ENCODE measurements around the gene HIGD2A.

Gene HIGD2A

DNA sequence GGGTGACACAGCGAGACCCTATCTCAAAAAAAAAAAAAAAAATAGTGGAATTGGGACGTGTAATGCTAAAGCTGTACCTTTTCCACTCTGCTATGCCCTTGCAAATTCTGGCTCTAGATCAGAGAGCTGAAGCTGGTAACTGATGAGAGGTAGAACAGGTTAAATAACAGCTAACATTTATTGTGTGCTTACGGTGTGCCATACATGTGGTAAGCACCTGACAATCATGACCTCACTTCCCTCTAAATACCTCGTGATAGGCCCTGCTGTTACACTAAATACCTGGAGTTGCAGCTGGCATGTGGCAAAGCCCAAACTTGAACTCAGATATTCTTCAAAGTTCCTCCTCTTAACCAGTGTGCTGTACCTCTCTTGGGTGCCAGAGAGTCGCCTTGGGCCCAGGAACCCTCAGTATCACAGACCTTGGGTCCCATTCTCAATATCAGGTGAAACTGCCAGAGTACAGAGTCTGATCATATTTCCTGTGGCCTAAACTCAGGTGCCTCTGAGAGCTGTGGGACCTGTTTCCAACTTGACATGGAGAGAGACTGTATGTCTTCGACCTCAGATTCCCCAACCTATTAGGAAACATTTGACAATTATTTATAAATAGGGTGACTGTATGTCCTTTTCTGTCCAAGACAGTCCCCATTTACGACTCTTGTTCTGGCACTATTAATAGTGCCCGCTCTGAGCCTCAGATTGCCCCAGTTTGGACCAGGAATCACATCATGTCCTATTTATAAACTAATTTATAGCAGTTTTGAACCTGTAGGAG is 18.4 kb upstream of the HIGD2A start:
- DNase-seq = no peak

DNA sequence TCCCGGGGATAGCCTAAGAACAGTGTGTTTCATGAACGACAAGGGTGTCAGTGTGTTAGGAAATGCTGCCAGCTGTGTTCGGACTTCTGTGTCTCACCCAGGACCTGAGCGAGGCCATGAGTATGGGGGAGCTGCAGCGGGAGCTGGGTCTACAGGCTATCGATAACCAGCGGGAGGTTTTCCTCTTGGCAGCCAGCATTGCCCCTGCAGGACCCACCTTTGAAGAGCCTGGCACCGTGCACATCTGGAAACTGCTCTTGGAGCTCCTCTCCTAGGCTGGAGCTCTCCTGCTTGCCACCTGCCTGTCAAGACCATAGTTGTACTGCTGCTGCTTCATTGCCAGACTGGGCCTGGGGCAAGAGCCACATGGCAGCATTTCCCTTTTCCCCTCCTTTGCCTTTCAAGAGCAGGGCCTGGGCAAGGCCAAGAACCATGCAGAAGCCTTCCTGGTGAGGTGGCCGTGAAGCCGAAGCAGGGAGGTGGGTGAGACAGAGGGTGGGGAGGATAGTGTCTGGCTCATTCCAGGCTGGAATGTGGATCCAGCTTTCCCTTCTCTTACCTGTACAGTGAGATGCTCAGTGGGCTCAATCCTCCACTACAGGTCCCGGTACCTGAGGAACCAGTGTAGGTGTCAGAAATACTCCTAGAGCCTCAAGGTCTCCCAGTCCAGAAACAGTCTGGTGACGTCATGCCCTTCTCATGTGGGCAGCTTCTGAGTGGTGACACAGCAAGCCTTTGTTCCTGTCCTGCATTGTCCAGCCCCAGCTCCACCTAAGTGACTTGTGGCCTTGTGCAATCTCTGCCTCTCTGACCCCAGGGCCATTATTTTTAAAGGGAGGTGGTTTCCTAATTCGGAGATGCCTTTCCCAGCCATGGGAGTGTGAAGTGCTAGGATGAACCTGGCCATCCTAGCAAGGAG is 16.7 kb upstream of the HIGD2A start:
- no peak for DNase-seq

DNA sequence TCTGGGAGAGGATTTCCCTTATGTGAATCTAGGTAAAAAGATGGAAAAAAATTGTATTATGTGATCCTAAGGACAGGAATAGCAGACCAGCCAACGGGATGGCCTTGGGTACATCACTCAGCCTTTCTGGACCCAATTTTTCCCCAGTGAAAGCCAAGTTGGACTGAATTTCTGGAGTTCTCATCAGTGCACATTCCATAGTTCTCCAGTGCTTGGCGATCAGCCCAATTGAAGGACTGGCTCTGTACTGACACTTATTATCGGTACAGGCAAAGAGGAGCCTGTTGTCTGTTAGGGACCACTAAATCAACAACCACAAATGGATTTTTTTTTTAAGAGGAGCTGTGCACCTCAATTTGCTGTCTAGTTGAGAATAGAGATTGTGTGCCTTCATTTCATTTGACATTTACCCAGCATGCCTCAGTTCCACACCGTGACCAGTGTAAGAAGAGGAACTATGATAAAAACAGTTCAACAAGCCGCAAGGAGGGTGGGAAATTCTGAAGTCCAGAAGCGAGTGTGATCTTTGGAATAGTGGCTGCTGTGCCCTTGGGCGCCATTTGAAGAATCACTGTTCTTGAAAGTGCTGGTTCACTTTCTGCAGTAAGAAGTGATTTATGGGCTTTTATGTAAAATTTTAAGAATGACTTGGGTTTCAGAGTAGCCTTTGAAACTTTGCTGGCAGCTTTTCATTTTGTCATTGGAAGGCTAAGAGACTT is 15.3 kb upstream of the HIGD2A start:
- DNase-seq = no peak

DNA sequence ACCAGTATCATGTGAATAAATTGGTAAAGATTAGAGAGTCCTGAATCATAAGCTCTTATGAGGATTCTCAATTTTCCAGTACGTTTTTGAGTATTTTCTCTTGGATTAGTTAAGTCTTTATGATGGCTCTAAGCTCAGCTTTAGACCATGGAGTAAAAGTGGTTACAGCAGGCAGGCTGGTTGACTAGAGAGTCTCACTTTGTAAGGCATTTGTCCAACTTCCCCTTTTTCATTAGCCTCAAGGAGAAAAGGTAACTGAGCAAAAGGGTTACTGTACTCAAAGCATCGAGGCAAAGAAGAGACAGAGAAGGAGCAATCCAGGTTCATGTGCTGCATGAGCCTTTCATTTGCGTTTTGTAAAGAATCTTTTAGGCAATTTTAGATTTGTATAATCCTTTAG is 8.7 kb upstream of the HIGD2A start:
- no peak for DNase-seq

DNA sequence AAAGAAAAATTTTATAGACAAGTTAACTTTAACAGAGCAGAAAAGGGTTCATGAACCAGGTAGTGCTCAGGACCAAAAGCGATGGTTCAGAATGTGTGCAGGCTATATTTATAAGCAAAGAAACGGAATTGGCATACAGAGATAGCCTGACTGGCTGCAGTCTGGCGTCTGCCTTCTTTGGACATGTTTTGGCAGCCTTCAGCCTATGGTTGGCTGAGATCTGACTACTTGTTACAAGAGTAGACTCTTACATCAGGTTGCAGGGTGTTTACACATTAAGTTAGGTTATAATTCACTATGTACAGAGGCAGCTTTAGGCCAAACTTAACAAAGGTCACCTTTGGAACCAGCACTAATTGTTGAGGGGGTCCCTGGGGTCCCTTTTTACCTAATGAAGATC is 7.1 kb upstream of the HIGD2A start:
- no peak for DNase-seq

DNA sequence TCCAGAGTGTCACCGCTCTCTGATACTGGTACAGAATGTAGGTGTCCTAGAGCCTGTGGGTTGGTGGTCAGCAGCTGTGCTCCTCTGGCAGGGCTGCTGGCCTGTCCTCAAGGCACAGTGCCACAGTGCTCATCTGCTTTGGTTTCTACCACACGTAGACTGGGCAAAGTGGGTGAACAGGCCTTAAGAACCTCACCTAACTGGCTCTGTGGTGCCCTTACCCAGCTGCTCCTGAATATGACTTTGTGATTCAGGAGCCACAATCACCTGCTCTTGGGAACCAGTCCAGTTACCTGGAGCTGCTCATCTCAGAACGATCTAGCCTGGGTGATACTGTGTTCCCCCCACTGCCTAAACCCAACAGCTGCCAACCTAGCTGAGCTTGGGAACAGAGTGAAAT is 6.6 kb upstream of the HIGD2A start:
- DNase-seq = no peak

DNA sequence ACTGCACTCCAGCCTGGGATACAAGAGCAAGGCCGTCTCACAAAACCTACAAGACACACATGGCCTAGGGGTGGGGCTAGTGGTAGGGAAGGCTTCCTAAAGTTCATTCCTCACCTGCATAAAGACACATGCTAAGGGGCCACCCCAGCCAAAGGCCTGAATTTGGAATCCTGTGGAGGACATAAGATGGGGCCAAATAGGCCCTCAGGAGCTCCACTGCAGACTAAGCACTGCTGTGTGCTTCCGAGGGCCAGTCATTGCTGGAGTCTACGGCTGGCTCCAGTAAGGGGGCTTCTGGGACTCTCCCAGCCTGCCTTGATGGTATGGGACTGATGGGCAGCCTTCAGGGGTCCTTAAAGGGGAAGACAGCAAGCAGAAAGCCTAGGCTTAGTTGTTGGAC is 5.8 kb upstream of the HIGD2A start:
- no peak for DNase-seq

DNA sequence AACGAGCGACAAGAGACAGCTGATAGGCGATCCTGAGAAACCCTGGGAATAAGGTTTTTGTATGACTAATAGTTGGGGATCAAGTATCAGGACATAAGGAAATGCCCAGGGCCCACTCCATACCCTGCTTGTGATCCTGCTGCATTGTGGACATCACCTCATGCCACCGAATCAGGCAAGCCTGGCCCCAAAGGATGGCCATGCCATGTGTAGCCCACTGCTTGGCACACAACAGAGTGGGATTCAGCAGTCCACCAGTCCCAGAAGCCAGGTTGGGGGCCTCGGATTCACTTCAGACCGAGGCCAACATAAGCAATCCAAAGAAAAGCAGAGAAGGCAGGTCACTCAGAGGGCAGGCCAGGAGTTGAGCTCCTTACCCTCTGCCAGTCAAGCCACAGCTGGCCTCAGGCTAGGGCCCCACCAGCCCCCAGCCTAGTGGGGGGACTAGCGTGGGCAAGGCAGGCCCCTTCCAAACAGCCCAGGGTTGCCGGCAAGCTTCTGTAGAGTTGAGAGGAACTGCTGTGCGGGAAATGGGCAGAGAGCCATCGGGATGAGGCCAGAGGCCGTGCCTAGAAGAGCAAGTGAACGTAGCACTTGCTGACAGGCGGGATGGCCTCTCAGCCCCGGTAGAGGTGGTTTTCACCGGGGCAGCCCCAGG is 5.2 kb upstream of the HIGD2A start:
- DNase-seq = no peak

DNA sequence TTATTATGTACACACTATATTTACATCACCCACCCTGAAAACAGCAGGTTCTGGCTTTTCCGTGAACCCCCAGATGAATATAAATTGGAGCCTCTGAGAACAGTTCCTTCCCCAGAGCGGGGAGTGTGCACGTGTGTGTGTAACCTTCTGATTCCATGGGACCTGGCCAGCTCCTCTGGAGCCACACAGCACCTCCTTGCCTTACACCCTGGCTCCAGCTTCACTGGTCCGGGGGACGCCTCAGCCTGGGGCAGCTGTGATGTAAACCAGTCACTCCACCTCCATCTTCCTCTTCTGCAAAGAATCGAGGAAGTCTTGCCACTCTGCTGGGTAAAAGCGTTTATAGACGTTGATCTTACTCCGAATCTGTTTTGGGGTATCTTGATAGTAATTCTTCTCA is 4.6 kb upstream of the HIGD2A start:
- no peak for DNase-seq

DNA sequence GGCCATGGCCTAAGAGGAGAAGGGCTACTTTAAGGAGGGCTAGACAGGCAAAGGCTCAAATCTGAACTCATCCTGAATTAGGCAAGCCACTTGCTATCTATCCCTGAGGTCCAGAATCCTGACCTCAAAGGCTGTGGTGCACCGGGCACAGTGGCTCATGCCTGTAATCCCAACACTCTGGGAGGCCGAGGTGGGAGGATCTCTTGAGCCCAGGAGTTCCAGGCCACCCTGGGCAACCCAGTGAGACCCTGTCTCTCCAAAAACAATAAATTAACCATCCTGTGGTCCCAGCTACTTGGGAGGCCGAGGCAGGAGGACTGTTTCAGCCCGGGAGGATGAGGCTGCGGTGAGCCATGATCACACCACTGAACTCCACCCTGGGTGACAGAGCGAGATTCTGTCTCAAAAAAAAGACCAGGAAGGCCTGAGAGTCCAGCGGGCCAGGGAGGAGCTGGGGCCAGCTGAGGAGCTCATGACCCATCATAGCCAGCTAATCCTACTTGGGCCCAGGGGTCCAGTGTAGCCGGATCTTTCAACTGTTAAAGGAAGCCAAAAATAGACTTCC is 4.1 kb upstream of the HIGD2A start:
- no peak for DNase-seq

DNA sequence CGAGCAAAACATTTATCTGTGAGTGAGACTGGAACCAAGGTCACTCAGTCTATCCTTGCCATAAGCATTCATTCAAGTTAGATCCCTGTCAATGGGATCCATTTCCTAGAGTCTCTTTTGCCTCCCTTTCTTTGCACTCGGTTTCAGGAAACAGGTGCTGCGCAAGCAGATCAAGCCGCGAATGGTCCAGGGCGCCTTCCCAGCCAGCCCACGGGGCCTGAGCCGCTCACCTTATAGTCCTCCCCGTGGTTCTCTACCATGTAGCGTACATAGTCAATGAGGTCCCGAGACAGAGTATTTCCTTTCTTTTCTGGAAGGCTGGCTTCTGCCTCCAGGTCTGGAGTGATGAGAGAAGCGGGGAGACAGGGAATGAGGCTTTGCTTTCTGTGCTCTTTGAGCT is 3.6 kb upstream of the HIGD2A start:
- no peak for DNase-seq

DNA sequence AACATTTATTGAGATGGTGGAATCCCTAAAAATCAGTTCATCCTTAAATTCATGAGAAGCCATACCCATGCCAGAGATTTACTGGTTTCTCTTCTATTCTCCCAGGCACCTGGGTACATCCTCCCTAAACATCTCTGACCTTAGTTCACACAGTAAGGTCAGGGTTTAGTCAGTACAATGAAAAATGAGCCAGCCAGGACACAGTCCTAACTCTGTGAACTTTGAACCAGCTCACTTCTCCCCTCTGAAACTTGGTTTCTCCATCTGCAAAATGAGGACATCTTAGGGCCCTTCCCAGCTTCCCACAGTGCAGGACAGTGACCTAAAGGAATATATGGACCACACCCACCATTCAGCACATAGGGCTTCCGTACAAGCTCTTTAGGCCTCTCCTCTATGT is 2.1 kb upstream of the HIGD2A start:
- no peak for DNase-seq

DNA sequence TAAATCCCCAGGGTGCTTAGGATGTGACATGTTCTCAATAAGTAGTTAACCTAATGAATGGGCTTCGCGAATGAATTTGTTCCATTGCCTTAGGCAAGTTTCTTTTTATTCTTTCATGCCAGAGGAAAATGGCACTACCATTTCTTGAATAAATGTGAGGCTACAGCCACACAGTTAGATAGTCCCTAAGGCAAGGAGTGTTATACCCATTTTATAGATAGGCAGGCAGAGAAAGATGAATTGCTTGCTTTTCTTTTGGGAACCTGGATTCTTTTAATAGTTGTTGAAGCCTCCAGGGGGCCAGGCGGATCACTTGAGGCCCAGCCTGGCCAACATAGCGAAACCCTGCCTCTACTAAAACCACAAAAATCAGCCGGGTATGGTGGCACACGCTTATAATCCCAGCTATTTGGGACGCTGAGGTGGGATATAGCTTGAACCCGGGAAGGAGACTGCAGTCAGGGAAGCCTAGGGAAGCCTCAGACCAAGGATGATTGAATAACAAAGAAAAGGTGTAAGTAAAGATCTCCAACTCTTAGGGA is 1.1 kb upstream of the HIGD2A start:
- DNase-seq = no peak

DNA sequence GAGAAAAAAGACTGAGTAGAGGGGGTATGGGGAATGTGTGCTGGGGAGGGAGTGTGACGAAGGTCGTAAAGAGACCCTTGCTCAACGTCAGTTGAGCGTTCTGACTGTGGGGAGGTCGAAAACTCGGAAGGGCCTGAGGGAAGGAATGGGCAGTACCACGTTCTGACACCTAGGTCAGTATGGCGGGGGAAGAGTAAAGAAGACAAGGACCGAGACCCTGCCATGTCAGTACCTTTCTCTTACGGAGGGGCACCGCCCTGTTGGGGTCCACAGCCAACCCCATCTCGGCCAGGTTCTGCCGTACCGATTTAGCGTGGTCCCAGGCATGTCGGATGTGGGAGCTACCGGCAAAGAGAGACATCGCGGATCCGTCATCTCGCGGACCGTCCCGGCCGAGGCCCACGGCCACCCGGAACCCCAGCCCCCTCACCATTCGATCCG is 528 bp upstream of the HIGD2A start:
- no peak for DNase-seq

DNA sequence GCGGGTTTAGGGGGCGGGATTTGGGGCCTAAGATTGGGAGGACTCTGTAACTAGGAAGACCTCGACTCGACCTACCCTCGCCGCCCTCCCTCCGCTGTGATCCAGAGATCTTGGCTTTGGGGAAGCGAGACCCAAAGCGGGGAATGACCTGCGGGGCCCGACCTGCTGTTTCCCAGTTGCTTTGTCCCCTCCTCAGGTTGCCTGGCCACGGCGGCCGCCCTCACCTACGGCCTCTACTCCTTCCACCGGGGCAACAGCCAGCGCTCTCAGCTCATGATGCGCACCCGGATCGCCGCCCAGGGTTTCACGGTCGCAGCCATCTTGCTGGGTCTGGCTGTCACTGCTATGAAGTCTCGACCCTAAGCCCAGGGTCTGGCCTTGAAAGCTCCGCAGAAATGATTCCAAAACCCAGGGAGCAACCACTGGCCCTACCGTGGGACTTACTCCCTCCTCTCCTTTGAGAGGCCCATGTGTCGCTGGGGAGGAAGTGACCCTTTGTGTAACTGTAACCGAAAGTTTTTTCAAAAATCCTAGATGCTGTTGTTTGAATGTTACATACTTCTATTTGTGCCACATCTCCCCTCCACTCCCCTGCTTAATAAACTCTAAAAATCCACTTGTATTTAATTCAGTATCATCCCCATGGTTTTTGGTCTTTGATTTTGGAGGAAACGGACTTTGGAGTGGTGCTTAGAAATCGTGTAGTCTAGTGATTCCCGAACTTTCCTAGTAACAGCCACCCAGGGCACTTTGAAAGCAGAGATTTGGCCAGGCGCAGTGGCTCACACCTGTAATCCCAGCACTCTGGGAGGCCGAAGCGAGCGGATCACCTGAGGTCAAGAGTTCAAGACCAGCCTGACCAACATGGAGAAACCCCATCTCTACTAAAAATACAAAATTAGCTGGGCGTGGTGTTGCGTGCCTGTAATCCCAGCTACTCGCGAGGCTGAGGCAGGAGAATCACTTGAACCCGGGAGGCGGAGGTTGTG is 878 bp downstream of the HIGD2A start:
- DNase-seq = no peak

DNA sequence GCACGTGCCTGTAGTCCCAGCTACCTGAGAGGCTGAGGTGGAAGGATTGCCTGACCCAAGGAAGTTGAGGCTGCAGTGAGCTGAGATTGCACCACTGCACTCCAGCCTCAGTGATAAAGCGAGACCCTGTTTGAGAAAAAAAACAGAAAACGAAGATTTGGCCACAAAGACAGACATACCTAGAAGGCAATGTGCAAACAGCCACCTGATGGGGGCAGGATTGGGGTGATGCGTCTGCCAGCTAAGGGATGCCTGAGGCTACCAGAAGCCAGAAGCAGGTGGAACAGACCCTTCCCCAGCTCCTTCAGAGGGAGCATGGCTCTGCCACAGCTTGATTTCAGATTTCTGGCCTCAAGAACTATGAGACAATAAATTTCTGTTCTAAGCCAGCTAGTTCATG is 2.9 kb downstream of the HIGD2A start:
- DNase-seq = no peak

DNA sequence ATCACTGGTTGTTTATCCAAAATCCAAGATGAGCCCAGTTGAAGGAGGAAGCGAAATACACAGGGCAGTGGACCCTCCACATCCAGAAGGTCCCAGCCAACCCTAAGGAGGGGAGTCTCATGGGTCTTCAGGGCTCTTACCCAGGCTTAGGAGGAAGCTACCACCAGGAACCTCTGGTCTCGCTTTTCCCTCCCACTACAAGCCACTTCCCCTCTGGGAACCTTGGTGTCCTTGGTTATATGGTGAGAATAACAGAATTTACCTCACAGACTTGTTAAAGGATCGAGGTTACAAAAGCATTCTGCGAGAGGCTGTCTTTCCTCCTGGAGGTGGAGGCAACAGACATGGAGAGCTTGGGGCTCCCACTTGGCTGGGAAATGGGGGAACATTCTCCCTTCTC is 3.4 kb downstream of the HIGD2A start:
- DNase-seq = no peak

DNA sequence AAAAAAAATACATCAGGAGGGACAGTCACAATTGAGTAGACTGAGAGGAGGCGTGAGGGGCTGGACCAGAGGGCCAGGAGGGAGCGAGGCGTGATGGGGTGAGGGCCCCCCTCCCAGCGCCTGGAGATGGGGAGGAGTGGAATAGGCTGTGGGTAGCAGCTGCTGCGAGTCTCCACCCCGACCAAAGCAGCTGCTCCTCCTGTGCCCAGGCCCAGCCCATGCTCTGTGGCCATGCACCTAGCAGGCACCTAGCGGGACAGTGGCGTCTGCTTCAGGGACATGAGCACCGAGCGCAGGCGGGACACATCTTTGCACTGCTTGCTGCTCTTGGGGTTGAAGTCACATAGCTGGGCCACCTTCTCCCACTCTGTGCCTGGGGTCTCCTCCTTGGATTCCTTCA is 4.0 kb downstream of the HIGD2A start:
- DNase-seq = no peak

DNA sequence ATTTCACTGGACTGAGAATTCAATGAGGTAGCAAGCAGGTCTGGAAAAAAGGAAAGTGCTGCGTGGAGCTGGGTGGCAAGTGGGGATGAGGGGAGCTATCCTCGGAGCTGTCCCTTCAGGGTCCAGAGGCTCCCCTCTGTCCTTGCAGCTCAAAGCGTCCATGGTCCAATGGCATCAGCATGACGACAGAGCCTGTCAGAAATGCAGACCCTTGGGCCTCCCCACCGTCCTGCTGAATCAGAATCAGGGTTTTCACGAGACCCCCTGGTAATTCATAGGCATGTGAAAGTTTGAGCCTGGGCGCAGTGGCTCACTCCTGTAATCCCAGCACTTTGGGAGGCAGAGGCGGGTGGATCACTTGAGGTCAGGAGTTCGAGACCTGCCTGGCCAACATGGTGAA is 5.5 kb downstream of the HIGD2A start:
- no peak for DNase-seq

DNA sequence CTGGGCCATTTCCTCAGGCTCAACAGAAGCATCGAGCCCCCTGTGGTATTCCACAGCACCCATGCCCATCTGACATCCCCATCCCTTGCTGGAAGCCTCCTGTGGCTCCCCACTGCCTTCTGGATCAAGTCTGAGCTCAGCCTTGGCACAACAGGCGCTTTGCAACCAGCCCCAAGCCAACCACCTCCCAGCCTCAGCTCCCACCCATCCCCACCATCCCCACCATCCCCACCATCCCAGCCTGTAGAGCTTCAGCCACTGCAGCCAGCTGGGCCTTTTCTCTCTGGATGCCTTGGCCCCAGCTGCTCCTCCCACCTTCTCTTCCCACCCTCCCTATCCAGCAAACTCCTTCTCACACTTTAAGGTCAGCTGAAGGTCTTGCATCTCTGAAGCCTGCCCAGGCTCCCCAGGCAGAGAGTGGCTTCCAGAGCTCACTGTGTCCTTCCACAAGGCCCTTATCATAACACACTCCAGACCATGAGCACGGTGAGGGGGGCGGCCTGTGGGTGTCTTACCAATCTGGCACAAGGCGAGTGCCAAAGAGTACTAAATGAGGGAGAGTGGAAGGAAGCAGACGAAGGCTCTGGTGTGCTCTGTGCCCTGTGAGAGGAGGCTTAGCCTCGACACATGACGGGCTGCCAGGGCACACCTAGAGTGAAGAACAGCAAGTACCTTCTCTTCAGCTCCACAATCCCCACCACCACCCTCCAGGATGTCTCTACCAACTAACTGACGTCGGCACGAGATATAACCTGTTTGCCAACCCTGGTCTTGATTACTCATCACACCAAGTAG is 6.5 kb downstream of the HIGD2A start:
- DNase-seq = no peak
